ENCODE results near the gene CCDC12.

The CCDC12 gene

DNA sequence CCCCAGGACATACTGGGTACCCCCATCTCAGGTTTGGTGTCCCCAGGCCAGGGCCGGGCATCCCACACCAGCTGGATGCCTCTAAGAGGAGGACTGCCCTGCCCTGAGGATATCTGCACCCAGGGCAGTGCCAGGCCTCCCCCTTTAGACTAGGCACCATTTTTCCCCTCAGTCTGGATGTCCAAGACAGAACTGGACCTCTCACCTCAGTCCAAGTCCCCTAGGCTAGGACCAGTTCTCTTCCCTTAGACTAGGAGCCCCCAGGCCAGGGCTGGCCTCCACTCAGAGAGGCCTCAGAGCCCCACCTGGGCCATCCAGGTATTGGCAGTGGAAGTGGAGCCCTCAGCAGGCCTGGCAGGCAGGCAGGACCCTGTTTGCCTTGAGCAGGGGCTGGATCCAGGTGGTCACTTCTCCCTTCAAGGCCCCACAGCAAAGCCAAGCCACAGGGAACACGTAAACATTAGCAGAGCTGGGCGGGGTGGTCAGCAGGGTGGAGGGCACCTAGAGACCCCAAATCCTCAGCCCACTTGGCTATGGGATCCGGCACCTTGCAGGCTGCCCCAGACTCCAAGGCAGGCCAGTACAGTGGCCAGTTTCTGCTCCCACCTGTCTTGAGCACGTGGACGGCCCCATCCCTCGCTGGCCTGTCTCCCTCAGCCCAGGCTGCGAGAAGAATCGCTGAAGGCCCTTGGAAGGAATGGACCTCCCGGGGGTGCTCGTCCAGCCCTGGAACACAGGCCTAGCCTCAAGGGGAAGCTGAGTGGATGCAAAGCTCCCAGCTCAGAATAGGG is 70.7 kb downstream of the CCDC12 start:
- Histone ChIP-seq H3K4me3 (ENCODE audit: low read depth in 1 of 2, low read length in 2 of 2) (no peak overlapping the region), H3K4me1 (ENCODE audit: control insufficient read depth in 1 of 2, insufficient read depth in 2 of 2, low read length in 2 of 2) (peaks cover 4 to 14% of the 10 kb centered on the region in 2 donors), H3K9me3 (ENCODE audit: control insufficient read depth in 1 of 2, low read length in 2 of 2) (no peaks in the 10 kb centered on the region), H3K36me3 (ENCODE audit: control insufficient read depth in 1 of 2, insufficient read depth in 2 of 2, low read length in 2 of 2) (no peaks in the 10 kb centered on the region), H3K27me3 (ENCODE audit: low read depth, low read length) (no peaks in the 10 kb centered on the region), H3K27ac (ENCODE audit: low read length) (no peak overlapping the region)

DNA sequence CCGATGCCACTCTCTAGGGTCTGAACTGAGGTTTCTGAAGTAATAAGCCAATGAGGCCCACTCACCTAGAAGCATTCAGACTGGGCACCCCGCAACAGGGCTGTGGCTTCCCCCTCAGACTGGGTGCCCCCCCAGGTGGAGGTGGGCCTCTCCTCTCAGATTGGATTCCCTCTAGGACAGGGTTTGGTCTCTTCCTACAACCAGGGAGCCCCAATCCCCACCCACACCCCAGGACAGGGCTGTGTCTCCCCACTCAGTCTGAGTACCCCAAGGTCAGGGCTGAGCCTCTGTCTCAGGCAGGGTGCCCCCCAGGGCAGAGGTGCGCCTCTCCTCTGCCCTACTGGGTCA is 71.4 kb downstream of the CCDC12 start:
- Histone ChIP-seq H3K4me1 (ENCODE audit: control insufficient read depth in 1 of 2, insufficient read depth in 2 of 2, low read length in 2 of 2) (peaks cover 4 to 14% of the 10 kb centered on the region in 2 donors), H3K9me3 (ENCODE audit: control insufficient read depth in 1 of 2, low read length in 2 of 2) (no peaks in the 10 kb centered on the region), H3K27me3 (ENCODE audit: low read depth, low read length) (no peaks in the 10 kb centered on the region), H3K4me3 (ENCODE audit: low read depth in 1 of 2, low read length in 2 of 2) (no peak overlapping the region), H3K36me3 (ENCODE audit: control insufficient read depth in 1 of 2, insufficient read depth in 2 of 2, low read length in 2 of 2) (no peaks in the 10 kb centered on the region), H3K27ac (ENCODE audit: low read length) (no peak overlapping the region)

GRCh38 chr3:46904303-46905212 is 72.0 kb downstream of the CCDC12 start:
- H3K27ac ChIP-seq (ENCODE audit: low read length): no peak overlapping the region
- H3K4me3 ChIP-seq (ENCODE audit: low read depth in 1 of 2, low read length in 2 of 2): no peak overlapping the region
- H3K4me1 ChIP-seq (ENCODE audit: control insufficient read depth in 1 of 2, insufficient read depth in 2 of 2, low read length in 2 of 2): peaks cover 4 to 9% of the 10 kb centered on the region in 2 donors
- no peaks in the 10 kb centered on the region for H3K36me3 ChIP-seq (ENCODE audit: control insufficient read depth in 1 of 2, insufficient read depth in 2 of 2, low read length in 2 of 2)
- H3K27me3 ChIP-seq (ENCODE audit: low read depth, low read length): no peaks in the 10 kb centered on the region
- no peaks in the 10 kb centered on the region for H3K9me3 ChIP-seq (ENCODE audit: control insufficient read depth in 1 of 2, low read length in 2 of 2)

- Histone ChIP-seq H3K27ac (ENCODE audit: low read length) (no peak overlapping the region), H3K27me3 (ENCODE audit: low read depth, low read length) (no peaks in the 10 kb centered on the region), H3K4me3 (ENCODE audit: low read depth in 1 of 2, low read length in 2 of 2) (no peak overlapping the region), H3K9me3 (ENCODE audit: control insufficient read depth in 1 of 2, low read length in 2 of 2) (no peaks in the 10 kb centered on the region), H3K36me3 (ENCODE audit: control insufficient read depth in 1 of 2, insufficient read depth in 2 of 2, low read length in 2 of 2) (no peaks in the 10 kb centered on the region), H3K4me1 (ENCODE audit: control insufficient read depth in 1 of 2, insufficient read depth in 2 of 2, low read length in 2 of 2) (peaks cover 4 to 10% of the 10 kb centered on the region in 2 donors)
Measured at GRCh38 chr3:46903341-46904302, 72.9 kb downstream of the CCDC12 start.

GRCh38 chr3:46902188-46902631 is 74.3 kb downstream of the CCDC12 start:
- Histone ChIP-seq H3K27ac (ENCODE audit: low read length) (no peak overlapping the region), H3K27me3 (ENCODE audit: low read depth, low read length) (no peaks in the 10 kb centered on the region), H3K36me3 (ENCODE audit: control insufficient read depth in 1 of 2, insufficient read depth in 2 of 2, low read length in 2 of 2) (no peaks in the 10 kb centered on the region), H3K4me1 (ENCODE audit: control insufficient read depth in 1 of 2, insufficient read depth in 2 of 2, low read length in 2 of 2) (peaks cover 0 to 12% of the 10 kb centered on the region in 2 donors), H3K4me3 (ENCODE audit: low read depth in 1 of 2, low read length in 2 of 2) (no peak overlapping the region), H3K9me3 (ENCODE audit: control insufficient read depth in 1 of 2, low read length in 2 of 2) (no peaks in the 10 kb centered on the region)

- Histone ChIP-seq H3K36me3 (ENCODE audit: control insufficient read depth in 1 of 2, insufficient read depth in 2 of 2, low read length in 2 of 2) (no peaks in the 10 kb centered on the region), H3K4me1 (ENCODE audit: control insufficient read depth in 1 of 2, insufficient read depth in 2 of 2, low read length in 2 of 2) (peaks cover 0 to 12% of the 10 kb centered on the region in 2 donors), H3K27me3 (ENCODE audit: low read depth, low read length) (no peaks in the 10 kb centered on the region), H3K27ac (ENCODE audit: low read length) (no peak overlapping the region), H3K9me3 (ENCODE audit: control insufficient read depth in 1 of 2, low read length in 2 of 2) (no peaks in the 10 kb centered on the region), H3K4me3 (ENCODE audit: low read depth in 1 of 2, low read length in 2 of 2) (no peak overlapping the region)
Measured at GRCh38 chr3:46901591-46902187, 74.9 kb downstream of the CCDC12 start.

GRCh38 chr3:46901061-46901460 is 75.5 kb downstream of the CCDC12 start:
- Histone ChIP-seq H3K4me1 (ENCODE audit: control insufficient read depth in 1 of 2, insufficient read depth in 2 of 2, low read length in 2 of 2) (peaks cover 0 to 12% of the 10 kb centered on the region in 2 donors), H3K36me3 (ENCODE audit: control insufficient read depth in 1 of 2, insufficient read depth in 2 of 2, low read length in 2 of 2) (no peaks in the 10 kb centered on the region), H3K4me3 (ENCODE audit: low read depth in 1 of 2, low read length in 2 of 2) (no peak overlapping the region), H3K9me3 (ENCODE audit: control insufficient read depth in 1 of 2, low read length in 2 of 2) (no peaks in the 10 kb centered on the region), H3K27ac (ENCODE audit: low read length) (no peak overlapping the region), H3K27me3 (ENCODE audit: low read depth, low read length) (no peaks in the 10 kb centered on the region)

GRCh38 chr3:46900356-46900755 is 76.2 kb downstream of the CCDC12 start:
- Histone ChIP-seq H3K9me3 (ENCODE audit: control insufficient read depth in 1 of 2, low read length in 2 of 2) (no peaks in the 10 kb centered on the region), H3K36me3 (ENCODE audit: control insufficient read depth in 1 of 2, insufficient read depth in 2 of 2, low read length in 2 of 2) (no peaks in the 10 kb centered on the region), H3K27me3 (ENCODE audit: low read depth, low read length) (no peaks in the 10 kb centered on the region), H3K27ac (ENCODE audit: low read length) (no peak overlapping the region), H3K4me3 (ENCODE audit: low read depth in 1 of 2, low read length in 2 of 2) (no peak overlapping the region), H3K4me1 (ENCODE audit: control insufficient read depth in 1 of 2, insufficient read depth in 2 of 2, low read length in 2 of 2) (peaks cover 0 to 12% of the 10 kb centered on the region in 2 donors)

DNA sequence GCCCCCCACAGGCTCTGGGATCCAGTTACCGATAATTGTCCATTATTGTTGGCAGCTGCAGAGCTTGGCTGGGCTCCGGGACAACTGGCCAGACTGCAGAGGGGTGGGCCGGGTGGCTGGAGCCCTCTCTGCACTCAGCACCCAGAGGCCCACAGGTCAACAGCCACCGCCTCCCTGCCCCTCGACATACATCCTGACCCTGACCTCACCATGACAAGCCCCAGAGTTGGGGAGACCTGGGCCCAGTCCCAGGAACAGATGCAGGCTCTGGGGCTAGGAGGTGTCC is 76.6 kb downstream of the CCDC12 start:
- Histone ChIP-seq H3K27me3 (ENCODE audit: low read depth, low read length) (no peaks in the 10 kb centered on the region), H3K27ac (ENCODE audit: low read length) (no peak overlapping the region), H3K4me3 (ENCODE audit: low read depth in 1 of 2, low read length in 2 of 2) (no peak overlapping the region), H3K9me3 (ENCODE audit: control insufficient read depth in 1 of 2, low read length in 2 of 2) (no peaks in the 10 kb centered on the region), H3K4me1 (ENCODE audit: control insufficient read depth in 1 of 2, insufficient read depth in 2 of 2, low read length in 2 of 2) (peaks cover 0 to 12% of the 10 kb centered on the region in 2 donors), H3K36me3 (ENCODE audit: control insufficient read depth in 1 of 2, insufficient read depth in 2 of 2, low read length in 2 of 2) (no peaks in the 10 kb centered on the region)

DNA sequence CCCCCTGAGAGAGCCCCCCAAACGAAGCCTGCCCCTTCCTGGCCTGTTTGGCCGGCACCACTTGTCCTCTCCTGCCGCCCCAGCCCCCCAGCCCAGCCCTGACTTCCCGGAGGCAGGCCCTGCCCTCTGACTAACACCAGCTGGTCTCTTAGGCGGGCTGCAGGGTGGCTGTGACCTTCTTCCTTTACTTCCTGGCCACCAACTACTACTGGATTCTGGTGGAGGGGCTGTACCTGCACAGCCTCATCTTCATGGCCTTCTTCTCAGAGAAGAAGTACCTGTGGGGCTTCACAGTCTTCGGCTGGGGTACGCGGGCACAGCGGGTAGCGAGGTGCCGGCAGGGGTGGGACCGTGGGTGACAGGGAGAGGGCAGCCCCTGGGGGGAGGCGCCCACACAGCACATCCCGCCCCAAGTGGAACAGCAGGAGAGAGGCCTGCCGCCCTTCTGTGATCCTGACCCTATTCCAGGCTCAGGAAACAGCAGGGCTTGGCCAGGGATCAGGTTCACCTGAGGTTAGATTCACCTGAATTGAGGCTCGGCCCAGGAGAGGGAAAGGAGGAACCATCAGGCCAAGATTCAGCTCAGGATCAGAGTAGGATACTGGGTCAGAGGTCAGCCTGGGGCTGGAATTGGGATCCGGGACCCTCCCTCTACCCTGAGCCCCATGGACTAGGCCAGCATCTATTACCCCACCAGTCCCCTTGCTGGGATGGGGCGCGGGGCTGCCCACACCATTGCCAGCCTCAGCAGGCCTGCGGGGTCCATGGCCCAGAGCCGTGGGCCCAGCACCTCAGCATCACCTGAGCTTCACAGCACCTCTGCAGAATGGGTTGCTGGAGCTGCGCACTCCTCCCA is 77.2 kb downstream of the CCDC12 start:
- Histone ChIP-seq H3K4me1 (ENCODE audit: control insufficient read depth in 1 of 2, insufficient read depth in 2 of 2, low read length in 2 of 2) (peaks cover 0 to 12% of the 10 kb centered on the region in 2 donors), H3K4me3 (ENCODE audit: low read depth in 1 of 2, low read length in 2 of 2) (no peak overlapping the region), H3K9me3 (ENCODE audit: control insufficient read depth in 1 of 2, low read length in 2 of 2) (no peaks in the 10 kb centered on the region), H3K27me3 (ENCODE audit: low read depth, low read length) (no peaks in the 10 kb centered on the region), H3K36me3 (ENCODE audit: control insufficient read depth in 1 of 2, insufficient read depth in 2 of 2, low read length in 2 of 2) (no peaks in the 10 kb centered on the region), H3K27ac (ENCODE audit: low read length) (no peak overlapping the region)

Measured in muscle layer of duodenum (tissue), 2 donors.